OCI-LY7 (cell line): ENCODE measurements around the gene TMEM238. TPM values are rescaled to one million over a fixed set of nuclear protein-coding genes. Genes with fewer than 3 reads are reported as not detected.

ENCODE experiments used
- BruUV-seq: library from RNA; stranded (reverse); fragments of 400-500 nt; replicated peaks from 2 replicates; lab custom pipeline; 2021; lab: Mats Ljungman, UMichigan
- CTCF ChIA-PET: fragments of 300-600 bp; sonication (Branson Sonifier 250); formaldehyde crosslinking; loops from one replicate; lab custom pipeline; 2022; ENCODE audit warnings: antibody characterized with exemption; ENCODE audit not compliant: unreplicated experiment; lab: Charles Lee
- POLR2A ChIA-PET: fragments of 300-600 bp; sonication (Branson Sonifier 250); formaldehyde crosslinking; loops from one replicate; lab custom pipeline; 2022; ENCODE audit warnings: antibody characterized with exemption; lab: Charles Lee
- DNase-seq: peaks from one replicate; pipeline ENCODE4 v3.0.0-alpha.2; 2015; ENCODE audit warnings: low spot score
- H2AFZ ChIP-seq: fragments of 200-600 bp; sonication (generic), shearing (Covaris generic); 2 replicates; pipeline ENCODE4 v1.6.1; 2014; ENCODE audit warnings: mild to moderate bottlenecking, antibody characterized with exemption, low read length, moderate library complexity
- H3K27ac ChIP-seq: fragments of 200-600 bp; sonication (generic); 2 replicates; pipeline ENCODE4 v1.5.1; 2014; ENCODE audit warnings: mixed run types, low read depth, mild to moderate bottlenecking, moderate library complexity, low read length, inconsistent platforms; ENCODE audit not compliant: poor library complexity, severe bottlenecking
- H3K36me3 ChIP-seq: fragments of 200-600 bp; sonication (generic); 2 replicates; pipeline ENCODE4 v1.6.1; 2014; ENCODE audit warnings: mild to moderate bottlenecking, antibody characterized with exemption, low read length, moderate library complexity, mixed read lengths; ENCODE audit not compliant: insufficient read depth
- H3K4me1 ChIP-seq: fragments of 200-600 bp; sonication (generic); 2 replicates; pipeline ENCODE4 v1.5.1; 2014; ENCODE audit warnings: mild to moderate bottlenecking, low read length; ENCODE audit not compliant: insufficient read depth, poor library complexity, severe bottlenecking
- H3K4me2 ChIP-seq: fragments of 200-600 bp; sonication (generic); 2 replicates; pipeline ENCODE4 v1.6.1; 2014; ENCODE audit warnings: mild to moderate bottlenecking, low read length
- H3K4me3 ChIP-seq: fragments of 200-600 bp; sonication (generic); 2 replicates; pipeline ENCODE4 v1.5.1; 2014; ENCODE audit warnings: mild to moderate bottlenecking, low read depth, low read length; ENCODE audit not compliant: poor library complexity, severe bottlenecking
- H3K79me2 ChIP-seq: fragments of 200-600 bp; sonication (generic); 2 replicates; pipeline ENCODE4 v1.6.1; 2016; ENCODE audit warnings: low read depth, mild to moderate bottlenecking, low read length, moderate library complexity, mixed read lengths; ENCODE audit not compliant: insufficient read depth
- H3K9me2 ChIP-seq: fragments of 200-600 bp; sonication (generic); 2 replicates; pipeline ENCODE4 v1.6.1; 2016; ENCODE audit warnings: mild to moderate bottlenecking, low read length, mixed read lengths; ENCODE audit not compliant: insufficient read depth
- H3K9me3 ChIP-seq: fragments of 200-600 bp; sonication (generic); 2 replicates; pipeline ENCODE4 v1.6.1; 2014; ENCODE audit warnings: mild to moderate bottlenecking, mixed run types, low read length, mixed read lengths
- H4K20me1 ChIP-seq: fragments of 200-600 bp; sonication (generic); 2 replicates; pipeline ENCODE4 v1.6.1; 2014; ENCODE audit warnings: mild to moderate bottlenecking, antibody characterized with exemption, low read length, moderate library complexity, mixed read lengths; ENCODE audit not compliant: insufficient read depth
- CTCF ChIP-seq: fragments of 200-600 bp; sonication (generic); conservative IDR thresholded peaks from 2 replicates; pipeline ENCODE4 v1.5.1; 2014; ENCODE audit warnings: mild to moderate bottlenecking, antibody characterized with exemption, low read length, moderate library complexity, mixed read lengths
- EZH2phosphoT487 ChIP-seq: fragments of 200-600 bp; sonication (generic); IDR thresholded peaks from 2 replicates; pipeline ENCODE4 v1.6.1; 2018; ENCODE audit warnings: low read depth, borderline replicate concordance, mild to moderate bottlenecking, mixed run types, antibody characterized with exemption, low read length, moderate library complexity, mixed read lengths
- intact Hi-C: fragments of 100-400 bp; cut with micrococcal nuclease; formaldehyde crosslinking; loops from one replicate; pipeline ENCODE4 v1.10.0; 2022; ENCODE audit not compliant: unreplicated experiment
- total RNA-seq, 2 experiments: library from RNA; depleted of rRNA in 1 of 2; stranded (reverse); fragments of >200 nt in 1 of 2; shearing (Covaris generic) in 1 of 2; gene quantifications; 2 replicates each; pipeline ENCODE4 v1.2.3, GENCODE V29; 2014 to 2022

Gene TMEM238
- total RNA-seq, 2 experiments from 2014 or later: 2.7 to 6.5 TPM

- TF ChIP-seq CTCF: no peak
- no peak for TF ChIP-seq EZH2phosphoT487
- H3K36me3 ChIP-seq: no peaks in the 10 kb centered on the region
- no peak overlapping the region for H3K4me3 ChIP-seq
- H3K9me2 ChIP-seq: no peaks in the 10 kb centered on the region
- no peak overlapping the region for H3K4me2 ChIP-seq
- ChIA-PET CTCF (no interaction called here), POLR2A (no interaction called here)
- H2AFZ ChIP-seq: no peak overlapping the region
- H3K79me2 ChIP-seq: no peaks in the 10 kb centered on the region
- intact Hi-C loops: no loop called here
- H3K9me3 ChIP-seq: no peaks in the 10 kb centered on the region
- H3K4me1 ChIP-seq: no peaks in the 10 kb centered on the region
- DNase-seq: no peak
- no peak overlapping the region for H3K27ac ChIP-seq
- H4K20me1 ChIP-seq: no peaks in the 10 kb centered on the region
- BruUV-seq: no TSS peak
Measured at GRCh38 chr19:55372316-55373081, 11.6 kb downstream of the TMEM238 start.

- BruUV-seq: no TSS peak
- H3K9me3 ChIP-seq: no peaks in the 10 kb centered on the region
- H4K20me1 ChIP-seq: no peaks in the 10 kb centered on the region
- DNase-seq: no peak
- H3K4me3 ChIP-seq: no peak within 1 kb of the TSS
- POLR2A ChIA-PET: no interaction called here
- no peaks in the 10 kb centered on the region for H3K36me3 ChIP-seq
- CTCF ChIA-PET: no interaction called here
- TF ChIP-seq EZH2phosphoT487: no peak
- TF ChIP-seq CTCF: no peak
- H3K4me1 ChIP-seq: no peaks in the 10 kb centered on the region
- intact Hi-C loops: no loop called here
- no peak within 1 kb of the TSS for H3K27ac ChIP-seq
- H3K9me2 ChIP-seq: no peaks in the 10 kb centered on the region
- H2AFZ ChIP-seq: no peak within 1 kb of the TSS
- no peak within 1 kb of the TSS for H3K4me2 ChIP-seq
- H3K79me2 ChIP-seq: no peaks in the 10 kb centered on the region
Measured at GRCh38 chr19:55370305-55370988, 13.6 kb downstream of the TMEM238 start, which contains the start of gene IL11. Gene IL11 (minus strand): TSS chr19:55370463. CDS start chr19:55370310, 153 bp downstream.
